GM12878 (cell line): ENCODE measurements around the gene POFUT1. TPM values are rescaled to one million over a fixed set of nuclear protein-coding genes. Genes with fewer than 3 reads are reported as not detected.

Experiments
- ATAC-seq: fragments of 200-7000 bp; cut with Tn5 transposase; 3 replicates; pipeline ENCODE4 v1.9.1; 2020; ENCODE audit warnings: mild to moderate bottlenecking, moderate library complexity
- BruUV-seq: library from RNA; stranded (reverse); fragments of 400-500 nt; replicated peaks from 2 replicates; lab custom pipeline; 2021; lab: Mats Ljungman, UMichigan
- CTCF ChIA-PET: fragments of 300-600 bp; sonication (Branson Sonifier 250); formaldehyde crosslinking; extraction: SDS; loops from one replicate; lab custom pipeline; 2021; ENCODE audit warnings: inconsistent platforms; lab: Yijun Ruan, JAX
- POLR2A ChIA-PET: fragments of 350-600 bp; formaldehyde crosslinking; extraction: SDS; loops from one replicate; lab custom pipeline; 2021; ENCODE audit warnings: inconsistent platforms; lab: Charles Lee
- RAD21 ChIA-PET: fragments of 300-600 bp; sonication (Branson Sonifier 250); formaldehyde crosslinking; loops from one replicate; lab custom pipeline; 2023; ENCODE audit warnings: antibody characterized with exemption; ENCODE audit not compliant: unreplicated experiment; lab: Charles Lee
- SMC1A ChIA-PET: fragments of 300-600 bp; sonication (Branson Sonifier 250); formaldehyde crosslinking; loops from one replicate; lab custom pipeline; 2023; ENCODE audit not compliant: unreplicated experiment, uncharacterized antibody; lab: Charles Lee
- DNase-seq: peaks from one replicate; pipeline ENCODE4 v3.0.0-alpha.2; 2011; ENCODE audit warnings: low read depth, low spot score
- FAIRE-seq: peaks from 3 replicates; lab custom pipeline; 2011; peaks lifted over from hg19 to GRCh38; lab: Jason Lieb, UNC
- H2AFZ ChIP-seq: 2 replicates; pipeline ENCODE4 v1.6.0; 2011; ENCODE audit warnings: low read depth, low read length, control low read depth; ENCODE audit not compliant: control insufficient read depth
- H3K27ac ChIP-seq: 2 replicates; pipeline ENCODE4 v1.5.1; 2011; ENCODE audit warnings: control low read depth; ENCODE audit not compliant: control insufficient read depth, insufficient read depth
- H3K27me3 ChIP-seq, 2 experiments: replicated peaks in 1 of 2; 2 replicates each; pipeline versions ENCODE4 v1.6.0 to v1.6.1; 2011; ENCODE audit warnings: low read length in 1 of 2; ENCODE audit not compliant: control insufficient read depth in 2 of 2, insufficient read depth in 2 of 2
- H3K36me3 ChIP-seq, 2 experiments: 2 replicates each; pipeline ENCODE4 v1.5.1; 2011; ENCODE audit warnings: low read length in 1 of 2; ENCODE audit not compliant: control insufficient read depth in 2 of 2, insufficient read depth in 2 of 2
- H3K4me1 ChIP-seq: 2 replicates; pipeline ENCODE4 v1.6.1; 2011; ENCODE audit warnings: mild to moderate bottlenecking, low read length, moderate library complexity, mixed read lengths; ENCODE audit not compliant: control insufficient read depth, insufficient read depth
- H3K4me2 ChIP-seq: 2 replicates; pipeline ENCODE4 v1.6.0; 2011; ENCODE audit warnings: control low read depth; ENCODE audit not compliant: control insufficient read depth, insufficient read depth
- H3K4me3 ChIP-seq: fragments of 200-600 bp; sonication (generic); 2 replicates; pipeline ENCODE4 v1.5.1; 2016
- H3K79me2 ChIP-seq: 2 replicates; pipeline ENCODE4 v1.6.0; 2011; ENCODE audit warnings: low read length; ENCODE audit not compliant: control insufficient read depth, insufficient read depth
- H3K9ac ChIP-seq: 2 replicates; pipeline ENCODE4 v1.8.0; 2011; ENCODE audit warnings: low read length, control low read depth, mixed read lengths; ENCODE audit not compliant: control insufficient read depth, insufficient read depth
- H3K9me3 ChIP-seq: replicated peaks from 3 replicates; pipeline ENCODE4 v1.5.1; 2011; ENCODE audit warnings: mild to moderate bottlenecking, low read length; ENCODE audit not compliant: control insufficient read depth, insufficient read depth
- H4K20me1 ChIP-seq: 2 replicates; pipeline ENCODE4 v1.6.0; 2011; ENCODE audit not compliant: control insufficient read depth, insufficient read depth
- BRCA1 ChIP-seq: IDR thresholded peaks from 2 replicates; pipeline ENCODE4 v1.6.1; 2011; ENCODE audit warnings: low read depth, low read length, improper control_type of control experiment
- CEBPB ChIP-seq, 2 experiments: fragments of 150-350 bp in 1 of 2; IDR thresholded peaks; 2 replicates each; pipeline ENCODE4 v1.6.1; 2012 to 2014; ENCODE audit warnings: low read depth in 2 of 2, low read length in 2 of 2, borderline replicate concordance in 1 of 2, inconsistent platforms in 1 of 2
- CREB1 ChIP-seq: IDR thresholded peaks from 2 replicates; pipeline ENCODE4 v1.6.1; 2012; ENCODE audit warnings: low read depth, mild to moderate bottlenecking, inconsistent platforms
- JUNB ChIP-seq: IDR thresholded peaks from 2 replicates; pipeline ENCODE4 v1.6.1; 2016; ENCODE audit warnings: antibody characterized with exemption, mild to moderate bottlenecking
- KLF5 ChIP-seq: fragments of 450-650 bp; IDR thresholded peaks from 2 replicates; pipeline ENCODE4 v1.6.1; 2014; ENCODE audit warnings: mild to moderate bottlenecking; ENCODE audit not compliant: partially characterized antibody
- NFIC ChIP-seq: IDR thresholded peaks from 2 replicates; pipeline ENCODE4 v1.6.1; 2012; ENCODE audit warnings: low read depth, mild to moderate bottlenecking, inconsistent platforms, low read length, moderate library complexity
- PML ChIP-seq: IDR thresholded peaks from 2 replicates; pipeline ENCODE4 v1.6.1; 2012; ENCODE audit warnings: low read length, inconsistent platforms
- SREBF2 ChIP-seq: IDR thresholded peaks from 2 replicates; pipeline ENCODE4 v1.6.1; 2012; ENCODE audit warnings: mild to moderate bottlenecking, low read length
- TCF3 ChIP-seq: IDR thresholded peaks from 2 replicates; pipeline ENCODE4 v1.6.1; 2012; ENCODE audit warnings: low read depth, mild to moderate bottlenecking, low read length, borderline replicate concordance; ENCODE audit not compliant: insufficient read depth
- TCF7 ChIP-seq: IDR thresholded peaks from 2 replicates; pipeline ENCODE4 v1.6.1; 2014; ENCODE audit warnings: antibody characterized with exemption, borderline replicate concordance
- ZNF384 ChIP-seq: IDR thresholded peaks from 2 replicates; pipeline ENCODE4 v1.6.1; 2012; ENCODE audit warnings: low read depth, mild to moderate bottlenecking, low read length, improper control_type of control experiment, borderline replicate concordance
- WGBS: methylation state at CpG from one replicate; pipeline ENCODE4 v1.1.6; 2016; ENCODE audit warnings: low lambda C conversion rate; ENCODE audit not compliant: insufficient replicate concordance, insufficient coverage; ENCODE audit errors: missing lambda C conversion rate; 5-methylcytosine and 5-hydroxymethylcytosine counted together
- in situ Hi-C: fragments of 300-500 bp; cut with MboI; formaldehyde crosslinking; loops from 9 replicates; pipeline ENCODE4 v1.14.3; 2018; ENCODE audit warnings: mixed read lengths
- intact Hi-C: fragments of 100-400 bp; cut with micrococcal nuclease; formaldehyde crosslinking; loops from one replicate; pipeline ENCODE4 v1.14.2; 2022; ENCODE audit not compliant: unreplicated experiment
- polyA plus RNA-seq, 11 experiments: library from polyadenylated mRNA; depleted of rRNA in 4 of 11; unstranded in 6 of 11; stranded (reverse) in 5 of 11; fragments of >200 nt; fragmentation: Nextera tagmentation in 4 of 11; fragmentation: Illumina TruSeq in 1 of 11; extraction: Ambion mirVana in 4 of 11; extraction: Trizol in 1 of 11; gene quantifications; 1 replicate in 1 of 11; 2 replicates in 10 of 11; pipeline versions ENCODE4 v1.2.1 to v1.2.3, GENCODE V29; 2011 to 2016; ENCODE audit warnings: inconsistent platforms in 2 of 11, missing spikeins in 2 of 11, low read depth in 1 of 11
- total RNA-seq, 4 experiments: library from RNA; depleted of rRNA in 3 of 4; stranded (reverse); fragments of >200 nt in 3 of 4; fragmentation: Illumina TruSeq in 1 of 4; extraction: Trizol in 1 of 4; gene quantifications; 2 replicates each; pipeline versions ENCODE4 v1.2.1 to v1.2.3, GENCODE V29; 2013 to 2021
- TF ChIP-seq, protein P1 (sequence below): fragments of 450-650 bp; IDR thresholded peaks from 2 replicates; pipeline ENCODE4 v1.6.1; 2016; ENCODE audit warnings: mild to moderate bottlenecking

POFUT1 gene
- total and polyA plus RNA-seq, 10 of the 15 experiments (the other 5 are each of a cell fraction or from before 2014, with no cell fraction given): 2.6 to 33.4 (median 23.1) TPM

- ATAC-seq (peak; percentile 69), FAIRE-seq (peak; percentile 69), DNase-seq (peak; percentile 40)
- SMC1A ChIA-PET: interaction anchor here (0.6 to 3.0 kb wide), 28 partner anchors 8 to 601 kb away, joined by 3 to 26 read pairs (median 4); partner anchors contain the start of genes ASXL1 and KIF3B
- intact Hi-C loops (loop anchor here (5.0 kb wide), 1 partner anchor 78 kb away; the partner anchor contains the start of genes PLAGL2 and POFUT1), in situ Hi-C loops (no loop called here)
- Histone ChIP-seq H3K79me2 (peaks cover 61% of the 10 kb centered on the region), H3K27ac (peak overlapping the region; percentile 92), H3K4me3 (peak overlapping the region; percentile 54; the same call in 1 of the 2 replicates), H4K20me1 (no peaks in the 10 kb centered on the region), H3K36me3 (peaks cover 0 to 8% of the 10 kb centered on the region in 2 experiments; a peak in 3 of 4 replicates), H3K9ac (peak overlapping the region; percentile 53), H3K9me3 (no peaks in the 10 kb centered on the region; the same call in 2 of the 3 replicates), H3K27me3 (no peaks in the 10 kb centered on the region), H2AFZ (no peak overlapping the region; the same call in 1 of the 2 replicates), H3K4me2 (peak overlapping the region; percentile 73), H3K4me1 (peaks cover 31% of the 10 kb centered on the region)
- POLR2A ChIA-PET: interaction anchor here (0.5 to 3.5 kb wide), 15 partner anchors 9 to 231 kb away, joined by 3 to 38 read pairs (median 5); partner anchors contain the start of genes ASXL1 and KIF3B
- CTCF ChIA-PET: interaction anchor here (0.6 to 2.5 kb wide), 17 partner anchors 9 to 387 kb away, joined by 3 to 12 read pairs (median 4); partner anchors contain the start of gene ASXL1
- BruUV-seq: no TSS peak
- RAD21 ChIA-PET: interaction anchor here (0.9 to 2.8 kb wide), 23 partner anchors 8 to 367 kb away, joined by 3 to 28 read pairs (median 4); partner anchors contain the start of genes ASXL1 and KIF3B
- TF ChIP-seq CREB1 (0 out of 2 replicates have a peak, but pooled peaks have one; percentile 24), ZNF384 (0 out of 2 replicates have a peak, but pooled peaks have one; percentile 26), NFIC (peak; percentile 42; the same call in 1 of the 2 replicates), PML (0 out of 2 replicates have a peak, but pooled peaks have one; percentile 53), CEBPB (IDR thresholded peaks at IDR 0.05; ENCODE audit: borderline replicate concordance in 1 of 2, low read depth in 2 of 2, low read length in 2 of 2) (0 out of 4 replicates have a peak, but pooled peaks of 1 of the 2 experiments have one; percentile 32), SREBF2 (no peak), JUNB (peak; percentile 69), BRCA1 (no peak), TCF3 (0 out of 2 replicates have a peak, but pooled peaks have one; percentile 26), KLF5 (no peak), TCF7 (no peak; the same call in 1 of the 2 replicates)
- TF ChIP-seq, protein P1, sequence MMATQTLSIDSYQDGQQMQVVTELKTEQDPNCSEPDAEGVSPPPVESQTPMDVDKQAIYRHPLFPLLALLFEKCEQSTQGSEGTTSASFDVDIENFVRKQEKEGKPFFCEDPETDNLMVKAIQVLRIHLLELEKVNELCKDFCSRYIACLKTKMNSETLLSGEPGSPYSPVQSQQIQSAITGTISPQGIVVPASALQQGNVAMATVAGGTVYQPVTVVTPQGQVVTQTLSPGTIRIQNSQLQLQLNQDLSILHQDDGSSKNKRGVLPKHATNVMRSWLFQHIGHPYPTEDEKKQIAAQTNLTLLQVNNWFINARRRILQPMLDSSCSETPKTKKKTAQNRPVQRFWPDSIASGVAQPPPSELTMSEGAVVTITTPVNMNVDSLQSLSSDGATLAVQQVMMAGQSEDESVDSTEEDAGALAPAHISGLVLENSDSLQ: peak; percentile 45; the same call in 1 of the 2 replicates
- 18% methylated on average over 3 of the region's 3 CpGs for WGBS
Measured at GRCh38 chr20:32285082-32285620, 77.5 kb downstream of the POFUT1 start.
